ENCODE results near the gene ACIN1. TPM values are rescaled to one million over a fixed set of nuclear protein-coding genes. Genes with fewer than 3 reads are reported as not detected.

Gene ACIN1
- total and polyA plus RNA-seq, 2 of the 8 experiments (the other 6 are each of a cell fraction or from before 2014, with no cell fraction given): 132 to 233 TPM

DNA sequence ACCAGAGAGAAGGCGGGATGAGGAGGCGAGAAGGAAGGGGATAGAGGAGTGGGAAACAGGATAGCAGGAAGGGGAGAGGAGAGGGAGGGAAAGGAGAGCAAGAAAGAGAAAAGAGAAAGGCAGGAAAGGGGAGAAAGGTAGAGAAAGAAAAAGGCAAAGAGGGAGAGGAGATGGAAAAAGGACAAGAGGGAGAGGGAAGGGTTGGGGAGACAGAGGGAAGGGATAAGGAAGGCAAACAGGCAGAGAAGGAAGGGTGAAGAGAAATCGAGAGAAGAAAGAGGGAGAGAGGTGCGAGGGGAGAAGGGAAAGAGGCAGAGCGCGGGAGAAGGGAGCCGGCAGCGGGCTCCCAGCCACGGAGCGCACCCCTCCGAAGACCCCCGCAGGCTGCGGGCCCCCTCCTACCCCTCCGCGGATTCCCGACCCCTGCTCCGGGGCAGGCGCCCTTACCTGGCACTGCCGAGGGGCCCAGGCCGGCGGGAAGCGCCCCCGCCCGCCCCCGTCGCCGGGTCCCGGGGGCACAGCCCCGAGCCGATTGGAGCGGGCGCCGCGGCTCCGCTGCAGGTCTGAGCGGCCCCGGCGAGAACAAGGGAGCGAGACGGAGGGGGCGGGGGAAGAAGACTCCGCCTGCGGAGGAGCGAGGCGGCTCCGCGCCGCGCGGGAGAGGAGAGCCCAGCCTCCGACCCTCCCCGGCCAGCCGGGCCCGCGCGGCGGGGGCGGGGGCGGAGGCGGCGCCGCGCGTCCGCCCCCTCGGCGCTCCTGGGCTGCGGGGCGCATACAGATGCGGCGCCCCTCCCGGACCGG is 37.8 kb downstream of the ACIN1 start, which contains the start of gene CDH24:
Gene CDH24 (minus strand): TSS at position 565 of the 801 bp plus-strand sequence. CDS start 1,787 bp downstream, outside the sequence.
- Histone ChIP-seq H2BK5ac (ENCODE audit: low read depth, low read length) (peak within 1 kb of the TSS; percentile 15; the same call in 1 of the 2 replicates), H3K4ac (replicated peaks; ENCODE audit: insufficient read length, low read depth, low read length) (no peak within 1 kb of the TSS), H3K56ac (replicated peaks; ENCODE audit: insufficient read length, low read depth, low read length) (peak within 1 kb of the TSS; percentile 60), H2BK120ac (replicated peaks; ENCODE audit: low read depth, low read length) (no peak within 1 kb of the TSS), H3K4me2 (ENCODE audit: insufficient read depth in 1 of 2, low read depth in 2 of 2, low read length in 2 of 2) (peak within 1 kb of the TSS; percentile 89 to 91), H3K79me1 (ENCODE audit: low read depth, low read length) (no peaks in the 10 kb centered on the region; the same call in 1 of the 2 replicates), H2BK20ac (ENCODE audit: low read length) (0 out of 2 replicates have a peak within 1 kb of the TSS, but pooled peaks have one; percentile 13), H3K79me2 (ENCODE audit: control insufficient read depth in 1 of 2, insufficient read depth in 2 of 2, low read length in 2 of 2) (no peaks in the 10 kb centered on the region), H3K27ac (ENCODE audit: low read depth, low read length) (peak within 1 kb of the TSS; percentile 64; the same call in 1 of the 2 replicates), H3K4me1 (replicated peaks in 1 of 4; ENCODE audit: control insufficient read depth in 3 of 4, insufficient read depth in 4 of 4, low read length in 3 of 4) (peaks cover 0 to 15% (median 4%) of the 10 kb centered on the region in 4 experiments; a peak in 4 of 7 replicates), H3K9ac (replicated peaks in 1 of 4; ENCODE audit: extremely low read depth in 1 of 4, low read depth in 3 of 4, low read length in 3 of 4) (peak within 1 kb of the TSS; percentile 58 to 66 (median 62); a peak in 6 of 7 replicates), H3K4me3 (ENCODE audit: extremely low read depth in 1 of 4, insufficient read depth in 2 of 4, low read depth in 3 of 4, low read length in 4 of 4) (peak within 1 kb of the TSS; percentile 34 to 82 (median 65)), H3K36me3 (ENCODE audit: control insufficient read depth in 2 of 4, insufficient read depth in 4 of 4, low read length in 3 of 4) (peaks cover 11 to 32% (median 24%) of the 10 kb centered on the region in 4 experiments), H4K91ac (replicated peaks; ENCODE audit: insufficient read length, low read length) (peak within 1 kb of the TSS; percentile 51), H4K5ac (ENCODE audit: insufficient read length, low read depth, low read length) (peak within 1 kb of the TSS; percentile 47), H3K27me3 (replicated peaks in 1 of 4; ENCODE audit: control insufficient read depth in 3 of 4, extremely low read depth in 1 of 4, insufficient read depth in 3 of 4, low read length in 3 of 4) (no peaks in the 10 kb centered on the region; a peak in 1 of 7 replicates), H3K23ac (ENCODE audit: insufficient read length) (no peak within 1 kb of the TSS), H3K14ac (ENCODE audit: insufficient read length) (no peak within 1 kb of the TSS), H3K9me3 (ENCODE audit: insufficient read depth in 2 of 2, low read depth in 1 of 2, low read length in 1 of 2) (no peaks in the 10 kb centered on the region), H2BK12ac (ENCODE audit: low read depth, low read length) (peak within 1 kb of the TSS; percentile 27; the same call in 1 of the 2 replicates), H3K18ac (ENCODE audit: extremely low read depth, low read length) (peak within 1 kb of the TSS; percentile 90), H4K20me1 (replicated peaks in 1 of 2; ENCODE audit: control insufficient read depth in 1 of 2, insufficient read depth in 2 of 2, low read length in 2 of 2) (peaks cover 4 to 8% of the 10 kb centered on the region in 2 experiments), H3K23me2 (ENCODE audit: low read depth, low read length) (peaks cover 12% of the 10 kb centered on the region), H4K8ac (ENCODE audit: extremely low read depth, insufficient read depth, low read length) (peak within 1 kb of the TSS; percentile 72), H2AFZ (ENCODE audit: low read length) (no peak within 1 kb of the TSS; the same call in 1 of the 2 replicates), H2AK5ac (ENCODE audit: low read depth, low read length) (no peak within 1 kb of the TSS), H2BK15ac (ENCODE audit: low read length) (no peak within 1 kb of the TSS)
- POLR2A ChIA-PET (ENCODE audit: partially characterized antibody): interaction anchor here (0.9 to 6.2 kb wide), 33 partner anchors 9 to 369 kb away, joined by 3 to 65 read pairs (median 5); partner anchors contain the start of genes ACIN1, AJUBA, C14orf119 and HAUS4
- DNase-seq (ENCODE audit: low read depth in 1 of 2, low spot score in 2 of 2) (peak in 1 of 2 experiments; percentile 83), FAIRE-seq (no peak)
- CTCF ChIA-PET (ENCODE audit: partially characterized antibody): interaction anchor here (0.5 to 29.2 kb wide), 47 partner anchors 8 to 1131 kb away, joined by 3 to 785 read pairs (median 4); partner anchors contain the start of genes ACIN1, AJUBA, CEBPE and HAUS4
- WGBS, 2 experiments (ENCODE audit: extremely low coverage in 1 of 2, insufficient coverage in 1 of 2, insufficient read length in 1 of 2, insufficient replicate concordance in 2 of 2, low coverage in 1 of 2, low lambda C conversion rate in 2 of 2, missing lambda C conversion rate in 1 of 2): 2% methylated on average over 9 of the region's 73 CpGs; no CpG with 5 or more reads in 1 of the 2 experiments
- TF ChIP-seq RBBP5 (IDR thresholded peaks at IDR 0.05; ENCODE audit: borderline replicate concordance, low read depth, low read length) (peak; percentile 58; the same call in 1 of the 2 replicates), MAFK (IDR thresholded peaks at IDR 0.05; ENCODE audit: low read depth, low read length) (no peak), RNF2 (IDR thresholded peaks at IDR 0.05; ENCODE audit: borderline replicate concordance, low read depth, low read length, missing control alignments, poor library complexity, severe bottlenecking) (peak; percentile 14), YY1 (IDR thresholded peaks at IDR 0.05; ENCODE audit: low read depth, low read length) (no peak), CREB1 (IDR thresholded peaks at IDR 0.05) (no peak), PHF8 (conservative IDR thresholded peaks at IDR 0.05; ENCODE audit: low read depth, low read length) (peak; percentile 65), EGR1 (IDR thresholded peaks at IDR 0.05; ENCODE audit: borderline replicate concordance, low read depth, low read length) (peak; percentile 64; the same call in 1 of the 2 replicates), KDM4A (IDR thresholded peaks at IDR 0.05; ENCODE audit: low read depth, low read length, severe bottlenecking) (peak; percentile 37)
- TF ChIP-seq, protein P1, sequence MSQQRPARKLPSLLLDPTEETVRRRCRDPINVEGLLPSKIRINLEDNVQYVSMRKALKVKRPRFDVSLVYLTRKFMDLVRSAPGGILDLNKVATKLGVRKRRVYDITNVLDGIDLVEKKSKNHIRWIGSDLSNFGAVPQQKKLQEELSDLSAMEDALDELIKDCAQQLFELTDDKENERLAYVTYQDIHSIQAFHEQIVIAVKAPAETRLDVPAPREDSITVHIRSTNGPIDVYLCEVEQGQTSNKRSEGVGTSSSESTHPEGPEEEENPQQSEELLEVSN (IDR thresholded peaks at IDR 0.05): no peak
